Common myeloid progenitor, CD34-positive (primary cell): ENCODE results near the gene CASZ1.

Source experiments
- CTCF ChIA-PET: fragments of 350-600 bp; sonication (Branson Sonifier 250); formaldehyde crosslinking; loops from one replicate; lab custom pipeline; 2021; ENCODE audit warnings: antibody characterized with exemption; lab: Charles Lee
- POLR2A ChIA-PET: fragments of 350-600 bp; sonication (Branson Sonifier 250); formaldehyde crosslinking; loops from one replicate; lab custom pipeline; 2021; ENCODE audit warnings: antibody characterized with exemption; lab: Charles Lee
- DNase-seq, 3 donors: peaks; one replicate each; pipeline versions ENCODE4 v3.0.0 to v3.0.0-alpha.2; 2013
- H3K27ac ChIP-seq, 2 experiments: 1 replicate in 1 of 2; 2 replicates in 1 of 2; pipeline ENCODE4 v1.7.0; 2013; ENCODE audit warnings: inconsistent platforms in 2 of 2, low read length in 2 of 2, mild to moderate bottlenecking in 2 of 2, low read depth in 1 of 2, moderate library complexity in 1 of 2; ENCODE audit not compliant: severe bottlenecking in 2 of 2, insufficient read depth in 1 of 2, poor library complexity in 1 of 2
- H3K27me3 ChIP-seq, 5 experiments: replicated peaks in 2 of 5; 1 replicate in 3 of 5; 2 replicates in 2 of 5; pipeline versions ENCODE4 v1.6.1 to v1.7.0; 2013; ENCODE audit warnings: low read length in 4 of 5, mild to moderate bottlenecking in 2 of 5, moderate library complexity in 2 of 5, inconsistent platforms in 1 of 5; ENCODE audit not compliant: insufficient read depth in 5 of 5, control insufficient read depth in 4 of 5
- H3K36me3 ChIP-seq, 4 experiments: 1 replicate in 2 of 4; 2 replicates in 2 of 4; pipeline versions ENCODE4 v1.6.1 to v1.7.0; 2013; ENCODE audit warnings: low read length in 3 of 4, control low read depth in 1 of 4, mild to moderate bottlenecking in 1 of 4; ENCODE audit not compliant: control insufficient read depth in 4 of 4, insufficient read depth in 4 of 4
- H3K4me1 ChIP-seq, 4 experiments: 1 replicate in 3 of 4; 2 replicates in 1 of 4; pipeline versions ENCODE4 v1.6.1 to v1.7.1; 2013; ENCODE audit warnings: low read length in 3 of 4, mild to moderate bottlenecking in 3 of 4, control low read depth in 1 of 4, inconsistent platforms in 1 of 4, moderate library complexity in 1 of 4; ENCODE audit not compliant: control insufficient read depth in 4 of 4, insufficient read depth in 4 of 4; ENCODE audit errors: control extremely low read depth in 1 of 4
- H3K4me3 ChIP-seq, 7 experiments: 1 replicate in 4 of 7; 2 replicates in 3 of 7; pipeline versions ENCODE4 v1.5.1 to v1.7.0; 2013; ENCODE audit warnings: mild to moderate bottlenecking in 7 of 7, low read length in 6 of 7, moderate library complexity in 6 of 7, inconsistent platforms in 2 of 7, low read depth in 2 of 7, control low read depth in 1 of 7; ENCODE audit not compliant: insufficient read depth in 4 of 7, control insufficient read depth in 1 of 7; ENCODE audit errors: extremely low read depth in 1 of 7
- H3K9me3 ChIP-seq, 5 experiments: 1 replicate in 4 of 5; 2 replicates in 1 of 5; pipeline versions ENCODE4 v1.6.1 to v1.7.1; 2013; ENCODE audit warnings: low read length in 4 of 5, mild to moderate bottlenecking in 2 of 5, inconsistent platforms in 1 of 5, low read depth in 1 of 5, moderate library complexity in 1 of 5; ENCODE audit not compliant: control insufficient read depth in 4 of 5, insufficient read depth in 2 of 5; ENCODE audit errors: control extremely low read depth in 1 of 5
- WGBS: methylation state at CpG from one replicate; pipeline ENCODE4 v1.1.5; 2013; ENCODE audit not compliant: insufficient coverage; 5-methylcytosine and 5-hydroxymethylcytosine counted together

Gene CASZ1

DNA sequence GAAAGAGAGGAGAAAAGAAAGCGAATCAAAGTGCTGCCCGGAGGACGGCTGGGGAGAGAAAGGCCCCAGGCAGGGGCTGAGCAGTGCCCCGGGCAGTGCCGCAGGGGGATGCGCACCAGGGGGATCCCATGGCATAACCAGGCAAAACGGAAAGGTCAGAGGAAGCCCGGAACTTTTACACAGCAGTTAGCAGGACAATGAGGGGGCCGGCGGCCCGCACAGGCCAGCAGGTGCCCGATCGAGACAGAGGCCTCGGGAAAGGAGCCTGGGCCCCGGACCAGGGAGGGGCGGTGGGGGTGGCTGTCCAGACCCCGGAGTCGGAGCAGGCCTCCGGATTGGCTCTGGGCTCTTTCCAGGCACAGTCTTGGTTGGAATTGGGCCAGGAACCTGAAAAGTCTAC lies 86.8 kb downstream of the CASZ1 start:
- H3K27me3 ChIP-seq = no peaks in the 10 kb centered on the region
- WGBS = 98% methylated on average over 18 of the region's 19 CpGs

DNA sequence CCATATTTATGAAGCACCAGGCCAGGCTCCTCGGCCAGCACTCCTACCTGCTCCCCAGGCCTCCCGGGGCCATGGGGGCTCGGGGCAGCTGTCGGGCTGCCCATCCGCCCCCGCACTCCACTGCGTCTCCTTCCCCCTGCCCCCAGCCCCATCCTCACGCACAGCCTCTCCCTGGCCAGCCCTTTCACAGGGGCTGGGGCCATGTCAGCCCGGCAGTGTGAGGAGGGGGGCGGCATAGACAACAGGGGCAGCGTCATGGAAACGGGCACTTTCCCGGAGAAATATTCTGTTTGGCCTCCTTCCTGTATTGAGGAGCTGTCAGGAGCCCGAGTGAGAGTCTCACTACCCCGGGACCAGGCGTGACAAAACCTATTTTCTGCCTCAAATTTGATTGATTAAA lies 87.3 kb downstream of the CASZ1 start:
- ChIA-PET POLR2A (no interaction called here), CTCF (no interaction called here)
- H3K36me3 ChIP-seq = no peaks in the 10 kb centered on the region
- no peaks in the 10 kb centered on the region for H3K9me3 ChIP-seq
- peaks cover 0 to 7% (median 0%) of the 10 kb centered on the region in 4 experiments for H3K4me1 ChIP-seq
- no peaks in the 10 kb centered on the region for H3K27me3 ChIP-seq
- 93% methylated on average over 4 of the region's 16 CpGs for WGBS
- no peak overlapping the region for H3K27ac ChIP-seq
- H3K4me3 ChIP-seq = no peak overlapping the region
- DNase-seq = no peak

More for the DNA sequence above, 86.8 kb downstream of the CASZ1 start:
- ChIA-PET CTCF (no interaction called here), POLR2A (no interaction called here)
- H3K27ac ChIP-seq = no peak overlapping the region
- no peak for DNase-seq
- H3K9me3 ChIP-seq = no peaks in the 10 kb centered on the region
- H3K4me1 ChIP-seq = peaks cover 0 to 7% (median 0%) of the 10 kb centered on the region in 4 experiments
- H3K36me3 ChIP-seq = no peaks in the 10 kb centered on the region
- no peak overlapping the region for H3K4me3 ChIP-seq

DNA sequence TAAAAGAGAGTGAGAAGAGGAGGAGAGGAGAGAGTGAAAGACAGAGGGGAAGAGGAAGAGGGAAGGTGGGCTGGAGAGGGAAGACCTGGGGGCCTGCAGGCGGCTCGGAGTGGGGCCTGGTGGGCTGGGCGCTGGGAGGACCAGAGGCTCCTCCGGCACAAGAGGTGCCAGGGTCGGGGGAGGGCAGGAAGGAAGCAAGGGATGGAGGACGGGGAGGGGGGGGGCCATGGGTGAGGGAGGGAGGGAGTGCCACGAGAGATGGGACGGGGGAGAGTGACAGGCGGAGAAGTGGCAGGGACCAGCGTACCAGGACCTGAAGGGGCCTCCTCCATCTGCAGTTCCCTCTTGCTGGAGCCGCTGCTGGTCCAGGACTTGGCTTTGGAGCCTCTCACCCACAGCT lies 87.7 kb downstream of the CASZ1 start:
- 8% methylated on average over 7 of the region's 11 CpGs for WGBS
- Histone ChIP-seq H3K4me1 (peaks cover 0 to 7% (median 0%) of the 10 kb centered on the region in 4 experiments), H3K27me3 (no peaks in the 10 kb centered on the region), H3K36me3 (no peaks in the 10 kb centered on the region), H3K27ac (no peak overlapping the region), H3K9me3 (no peaks in the 10 kb centered on the region), H3K4me3 (no peak overlapping the region)
- ChIA-PET CTCF (no interaction called here), POLR2A (no interaction called here)
- no peak for DNase-seq

DNA sequence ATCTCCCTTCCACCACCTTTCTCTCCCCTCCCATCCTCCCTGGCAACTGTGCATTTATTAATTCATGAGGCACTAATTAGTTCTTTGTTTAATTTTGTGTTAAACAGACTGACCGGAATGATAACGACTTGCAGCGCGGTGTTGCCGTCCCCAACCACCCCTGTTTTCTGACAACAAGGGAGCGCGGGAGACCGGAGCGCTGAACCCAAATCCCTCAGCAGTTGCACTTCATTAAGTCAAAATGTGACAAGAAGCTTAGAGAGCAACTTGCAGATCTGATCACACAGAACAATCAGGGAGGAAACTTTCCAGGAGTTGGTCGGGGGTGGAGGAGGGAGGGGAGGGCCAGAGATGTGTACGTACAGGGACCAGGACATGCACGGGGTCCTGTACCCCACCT lies 89.2 kb downstream of the CASZ1 start:
- Histone ChIP-seq H3K4me3 (no peak overlapping the region), H3K27ac (no peak overlapping the region), H3K27me3 (no peaks in the 10 kb centered on the region), H3K36me3 (no peaks in the 10 kb centered on the region), H3K9me3 (no peaks in the 10 kb centered on the region), H3K4me1 (peaks cover 0 to 7% (median 0%) of the 10 kb centered on the region in 4 experiments)
- WGBS = 95% methylated on average over 11 of the region's 12 CpGs
- no peak for DNase-seq
- CTCF ChIA-PET = no interaction called here
- POLR2A ChIA-PET = no interaction called here

DNA sequence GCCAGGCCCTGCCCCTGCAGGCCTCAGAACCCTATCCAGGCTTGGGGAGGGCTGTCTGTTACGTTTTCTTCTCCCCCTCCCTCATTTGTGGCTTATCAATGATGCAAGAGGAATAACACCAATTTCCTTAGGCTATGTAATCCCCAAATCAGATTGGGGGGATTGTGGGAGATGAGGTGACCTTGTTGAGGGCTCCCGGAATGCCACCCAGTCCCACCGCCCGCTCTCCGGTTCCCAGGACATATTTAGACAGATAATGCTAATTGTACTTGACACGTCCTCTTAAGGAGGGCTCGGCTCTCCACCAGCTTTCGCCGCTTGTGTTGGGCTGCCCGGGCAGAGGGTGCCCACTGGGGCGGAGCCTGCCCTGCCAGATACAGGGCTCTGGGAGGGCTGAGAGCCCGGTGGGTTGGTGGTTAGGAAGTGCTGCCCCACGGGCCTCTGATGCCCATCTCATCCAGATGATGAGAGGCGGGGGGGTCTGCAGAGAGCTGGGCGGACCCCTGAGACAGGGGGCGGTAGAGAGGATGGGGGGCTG lies 90.0 kb downstream of the CASZ1 start:
- Histone ChIP-seq H3K9me3 (no peaks in the 10 kb centered on the region), H3K4me1 (peaks cover 0 to 7% (median 0%) of the 10 kb centered on the region in 4 experiments), H3K27ac (no peak overlapping the region), H3K4me3 (no peak overlapping the region), H3K27me3 (no peaks in the 10 kb centered on the region), H3K36me3 (no peaks in the 10 kb centered on the region)
- WGBS = 96% methylated on average over 12 of the region's 16 CpGs
- DNase-seq = no peak
- ChIA-PET CTCF (no interaction called here), POLR2A (no interaction called here)

DNA sequence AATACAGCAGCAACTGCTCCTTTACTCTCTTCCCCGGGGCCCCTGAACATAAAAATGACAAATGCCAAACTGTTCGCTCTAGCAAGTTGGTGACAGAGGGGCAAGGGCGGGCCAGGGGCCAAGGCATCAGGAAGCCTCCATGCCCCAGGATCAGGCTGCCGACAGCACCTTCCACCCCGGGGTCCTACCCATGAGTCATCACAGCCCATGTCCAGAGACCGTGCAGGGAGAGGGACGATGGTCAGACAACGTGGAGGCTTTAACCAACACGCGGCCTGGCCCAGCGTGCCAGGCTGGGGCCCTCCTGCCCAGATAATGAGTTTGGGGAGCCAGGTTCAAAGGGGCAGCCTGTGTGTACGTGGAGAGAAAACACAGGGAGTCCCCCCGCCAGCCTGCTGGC lies 90.5 kb downstream of the CASZ1 start:
- 97% methylated on average over 13 of the region's 13 CpGs for WGBS
- Histone ChIP-seq H3K4me3 (no peak overlapping the region), H3K27me3 (no peaks in the 10 kb centered on the region), H3K9me3 (no peaks in the 10 kb centered on the region), H3K27ac (no peak overlapping the region), H3K36me3 (no peaks in the 10 kb centered on the region), H3K4me1 (peaks cover 0 to 7% (median 0%) of the 10 kb centered on the region in 4 experiments)
- no peak for DNase-seq
- POLR2A ChIA-PET = no interaction called here
- CTCF ChIA-PET = no interaction called here

DNA sequence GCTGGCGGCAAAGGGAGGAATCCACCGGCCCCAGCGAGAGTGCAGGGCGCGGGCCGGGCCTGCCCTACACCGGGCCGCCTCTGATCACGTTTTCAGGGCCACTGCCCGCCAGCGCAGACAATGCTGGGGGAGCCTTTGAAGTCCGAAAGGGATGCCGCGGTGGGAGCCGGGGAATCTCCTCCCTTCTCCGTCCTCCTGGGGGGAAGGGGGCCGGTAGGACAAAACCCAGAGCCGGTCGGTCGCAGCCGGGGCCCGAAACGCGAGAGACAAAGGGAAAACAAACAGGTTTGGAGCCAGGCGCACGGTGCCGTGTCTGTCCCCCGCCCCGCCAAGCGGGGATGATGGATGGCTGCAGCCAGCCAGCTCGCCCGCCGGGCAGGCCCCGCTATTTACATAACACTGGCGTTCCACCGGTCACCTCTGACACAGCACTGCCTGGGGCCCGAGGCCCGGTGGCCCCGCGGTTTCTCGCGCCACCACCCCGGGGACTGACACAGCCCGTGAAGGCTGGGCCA lies 92.0 kb downstream of the CASZ1 start:
- WGBS = 86% methylated on average over 41 of the region's 44 CpGs
- Histone ChIP-seq H3K4me3 (no peak overlapping the region), H3K27ac (no peak overlapping the region), H3K36me3 (no peaks in the 10 kb centered on the region), H3K27me3 (no peaks in the 10 kb centered on the region), H3K4me1 (peaks cover 0 to 7% (median under 1%) of the 10 kb centered on the region in 4 experiments), H3K9me3 (no peaks in the 10 kb centered on the region)
- DNase-seq = no peak
- ChIA-PET CTCF (no interaction called here), POLR2A (no interaction called here)
